GM21390 (cell line): ENCODE results near the gene DSG1.
"Not testable (repeated sequence)": the region's sequence is repeated elsewhere in the genome, so short reads cannot be mapped to it uniquely, and the experiment has no call there.

Experiments used
- ATAC-seq: cut with Tn5 transposase; IDR thresholded peaks from one replicate; pipeline ENCODE4 v1.9.1; 2021; ENCODE audit not compliant: unreplicated experiment

The DSG1 gene

GRCh38 chr18:31317860-31318259, at the start of gene DSG1:
Gene DSG1, plus strand, starts transcription at chr18:31318160. Its CDS starts 141 bp downstream, at chr18:31318301.
- no peak for ATAC-seq

DNA sequence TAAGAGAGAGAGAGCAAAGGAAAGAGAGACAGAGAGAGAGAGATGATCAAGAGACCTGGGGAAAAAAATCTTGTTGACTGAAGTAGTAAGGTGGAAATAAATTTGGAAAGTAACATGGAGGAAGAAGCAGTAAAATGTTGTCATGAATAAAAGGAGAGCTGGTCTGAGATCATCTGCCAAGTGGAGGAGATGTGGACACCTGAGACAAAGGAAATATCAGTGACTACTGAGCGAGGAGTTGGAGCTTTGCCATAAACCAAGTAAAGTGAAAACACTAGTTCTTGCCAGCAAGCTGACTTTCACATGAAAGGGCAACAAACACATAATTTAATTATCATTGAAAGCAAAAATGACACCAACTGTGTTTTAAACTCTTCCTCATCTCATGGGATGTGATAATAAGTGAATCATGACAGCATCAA, 49.0 kb upstream of the DSG1 start:
- peak; percentile 54 for ATAC-seq

DNA sequence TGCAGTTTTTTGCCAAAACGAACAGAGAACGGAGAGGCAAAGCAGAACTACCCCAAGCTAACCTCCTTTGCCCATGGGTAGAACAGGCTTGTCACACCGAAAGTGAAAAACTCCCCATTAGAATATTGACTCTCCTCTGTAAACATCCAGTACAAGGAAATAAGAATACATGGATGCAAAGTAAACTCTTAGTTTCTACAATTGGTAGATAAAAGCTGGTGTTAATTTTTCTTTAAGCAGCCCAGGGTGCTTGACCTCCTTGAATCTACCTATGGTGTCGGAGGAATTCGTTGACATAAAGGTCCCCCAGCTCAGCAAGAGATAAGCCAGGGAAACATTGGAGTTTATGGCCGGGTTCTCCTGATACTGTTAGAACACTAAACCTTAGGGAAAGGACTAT, 48.4 kb upstream of the DSG1 start:
- ATAC-seq, result no peak

GRCh38 chr18:31270578-31270977, 47.4 kb upstream of the DSG1 start:
- ATAC-seq, result no peak

DNA sequence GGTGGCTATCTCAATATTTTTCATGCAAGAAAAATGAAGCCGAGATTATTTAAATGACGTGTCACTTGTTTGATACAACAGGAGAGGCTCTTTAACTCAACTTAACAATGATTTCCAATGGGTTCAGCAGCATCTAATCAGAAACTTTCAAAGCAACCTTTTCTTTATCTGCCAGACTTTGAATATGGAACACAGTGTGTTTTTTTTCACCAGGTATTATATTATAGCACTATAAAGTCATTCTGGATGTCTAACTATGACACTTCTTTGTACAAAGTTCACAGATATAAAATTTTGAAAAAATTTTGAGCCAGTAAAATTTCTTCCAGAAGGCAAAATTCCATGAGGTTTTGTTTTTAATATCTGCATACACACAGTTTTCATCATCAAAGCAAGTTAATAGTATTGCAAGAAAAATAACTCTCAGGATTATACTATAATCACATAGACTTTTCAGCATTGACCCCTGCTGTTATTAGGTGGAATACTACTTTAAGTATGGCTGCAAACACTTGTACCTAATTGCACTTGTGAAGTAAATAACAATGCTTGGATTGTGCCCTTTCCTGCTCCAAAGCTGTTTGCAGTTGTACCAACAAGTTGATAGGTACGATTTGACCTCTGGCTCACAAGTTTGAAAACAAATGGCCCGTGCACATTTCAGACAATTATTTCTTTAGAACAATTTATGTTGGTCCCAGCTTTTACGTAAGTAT, 44.0 kb upstream of the DSG1 start:
- ATAC-seq, result no peak

- ATAC-seq, result no peak
Measured at GRCh38 chr18:31274931-31275330, 43.0 kb upstream of the DSG1 start.

GRCh38 chr18:31275722-31276463, 42.1 kb upstream of the DSG1 start:
- no peak for ATAC-seq

DNA sequence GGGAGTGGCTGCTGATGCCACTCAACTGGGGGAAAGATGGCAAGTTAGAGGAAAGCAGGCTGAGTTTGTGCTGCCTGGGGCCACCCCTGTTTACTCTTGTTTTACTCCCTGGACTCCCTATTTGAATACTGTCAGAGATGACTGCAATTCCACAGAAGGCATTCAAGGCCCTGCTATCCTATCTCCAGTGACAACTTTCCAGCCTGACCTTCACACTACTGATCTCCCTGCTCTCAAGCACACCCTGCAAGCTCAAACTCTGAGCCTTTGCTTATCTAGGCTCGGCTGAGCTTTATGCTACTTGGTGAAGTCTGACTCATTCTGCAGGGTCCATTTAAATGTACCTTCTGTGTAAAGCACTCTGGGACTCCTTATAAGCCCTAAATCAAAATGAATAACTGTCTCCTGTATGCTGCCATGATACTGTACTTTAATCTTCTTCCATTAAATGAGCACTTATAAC, 39.3 kb upstream of the DSG1 start:
- no peak for ATAC-seq

- no peak for ATAC-seq
Measured at GRCh38 chr18:31280502-31280901, 37.5 kb upstream of the DSG1 start.

DNA sequence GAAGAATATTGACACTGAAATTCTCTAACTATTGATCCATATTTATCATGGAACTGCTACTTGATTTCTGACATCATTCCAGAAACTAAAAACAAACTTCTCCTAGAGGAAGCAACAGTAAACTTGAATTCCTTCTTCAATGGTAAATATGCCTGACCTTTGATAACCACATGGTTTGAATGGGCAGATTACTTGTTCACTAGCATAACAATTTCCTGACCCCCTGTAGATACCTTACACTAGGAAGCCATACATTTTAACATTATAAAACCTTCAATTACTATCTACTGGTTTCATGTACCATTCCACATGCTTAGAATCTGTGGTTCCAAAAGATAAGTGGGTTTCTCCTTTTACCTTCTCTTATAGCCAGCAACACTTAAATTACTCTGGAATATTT, 36.5 kb upstream of the DSG1 start:
- ATAC-seq, result no peak

DNA sequence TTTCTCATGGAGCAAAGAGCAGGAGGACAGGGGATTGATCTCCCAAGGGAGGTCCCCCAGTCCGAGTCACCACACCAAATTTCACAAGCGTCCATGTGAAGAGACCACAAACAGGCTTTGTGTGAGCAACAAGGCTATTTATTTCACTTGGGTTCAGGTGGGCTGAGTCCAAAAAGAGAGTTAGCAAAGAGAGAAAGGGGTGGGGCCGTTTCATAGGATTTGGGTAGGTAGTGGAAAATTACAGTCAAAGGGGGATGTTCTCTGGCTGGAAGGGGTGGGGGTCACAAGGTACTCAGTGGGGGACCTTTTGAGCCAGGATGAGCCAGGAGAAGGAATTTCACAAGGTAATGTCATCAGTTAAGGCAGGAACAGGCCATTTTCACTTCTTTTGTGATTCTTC, 28.5 kb upstream of the DSG1 start:
- not testable (repeated sequence) for ATAC-seq

DNA sequence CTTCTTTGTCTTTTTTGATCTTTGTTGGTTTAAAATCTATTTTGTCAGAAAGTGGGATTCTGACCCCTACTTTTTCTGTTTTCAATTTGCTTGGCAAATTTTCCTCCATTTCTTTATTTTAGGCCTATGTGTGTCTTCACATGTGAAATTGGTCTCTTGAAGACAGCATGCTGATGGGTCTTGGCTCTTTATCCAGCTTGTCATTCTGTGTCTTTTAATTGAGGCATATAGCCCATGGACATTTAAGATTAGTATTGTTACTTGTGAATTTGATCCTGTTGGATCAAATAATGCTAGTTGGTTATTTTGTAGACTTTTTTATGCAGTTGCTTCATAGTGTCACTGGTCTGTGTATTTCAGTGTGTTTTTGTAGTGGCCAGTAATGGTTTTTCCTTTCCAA, 26.3 kb upstream of the DSG1 start:
- ATAC-seq, result no peak

DNA sequence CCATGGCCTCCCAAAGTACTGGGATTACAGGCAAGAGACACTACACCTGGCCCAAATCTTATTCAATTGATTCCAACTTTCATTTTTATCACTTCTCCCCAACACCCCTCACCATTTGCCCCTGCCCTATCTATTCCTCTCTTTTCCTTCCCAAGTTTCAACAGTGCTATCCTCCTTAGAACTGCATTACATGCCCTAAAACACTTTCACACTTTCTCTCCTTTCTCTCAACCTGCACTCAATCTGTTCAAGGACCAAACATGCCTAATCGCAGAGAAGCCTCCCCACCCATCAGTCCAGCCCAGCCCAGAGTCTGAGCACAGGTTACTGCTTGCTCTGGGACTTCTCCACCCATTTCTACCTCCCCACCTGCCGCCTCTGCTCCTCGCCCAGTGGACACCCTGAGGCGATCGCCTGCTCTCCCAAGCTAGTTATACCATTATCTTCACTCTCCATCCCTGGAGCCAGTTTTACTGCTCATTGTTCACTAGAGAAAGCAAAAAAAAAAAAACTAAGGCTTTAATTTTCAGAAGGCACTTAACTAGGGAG, 23.7 kb upstream of the DSG1 start:
- no peak for ATAC-seq

GRCh38 chr18:31297248-31297647, 20.7 kb upstream of the DSG1 start:
- ATAC-seq, result no peak

DNA sequence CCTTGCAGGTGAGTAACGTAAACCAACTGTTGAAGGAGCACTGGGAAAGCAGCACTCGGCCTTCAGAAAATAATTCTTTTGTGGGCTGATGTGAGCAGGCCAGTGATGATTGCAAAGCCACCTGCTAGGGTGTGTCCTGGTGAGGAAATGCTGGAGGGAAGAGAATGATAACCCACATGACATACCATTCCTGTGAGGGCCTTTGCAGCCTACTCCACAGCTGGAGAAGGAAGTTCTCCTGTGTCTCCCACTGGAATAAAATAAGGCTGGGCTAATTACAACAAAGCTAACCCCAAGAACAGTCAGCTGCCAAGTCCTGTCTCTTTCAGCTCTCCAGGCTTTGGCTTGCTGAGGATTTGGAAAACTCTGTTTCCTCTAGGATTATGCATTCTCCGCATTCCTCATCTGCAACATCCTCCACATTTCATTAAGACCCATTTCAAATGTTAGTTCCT, 16.7 kb upstream of the DSG1 start:
- ATAC-seq, result no peak

DNA sequence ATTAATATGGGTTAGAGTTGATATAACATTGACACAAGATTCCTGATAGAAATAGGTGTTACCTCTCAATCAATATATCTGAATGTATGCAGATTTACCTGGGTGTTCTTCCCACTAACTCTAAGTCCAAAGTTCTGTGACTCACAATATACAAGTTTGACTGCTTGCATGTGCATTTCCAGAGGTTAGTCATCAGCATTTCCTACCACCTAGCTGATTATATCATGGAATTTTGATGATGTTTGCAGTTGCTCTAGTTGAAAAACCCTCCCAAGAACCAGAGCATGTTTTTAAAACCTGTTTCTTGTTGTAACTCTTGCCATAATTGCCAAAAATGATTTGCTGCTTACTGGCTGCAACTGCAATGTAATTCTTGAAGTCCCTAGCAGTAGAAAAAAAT, 15.0 kb upstream of the DSG1 start:
- no peak for ATAC-seq

- no peak for ATAC-seq
Measured at GRCh38 chr18:31303771-31304170, 14.2 kb upstream of the DSG1 start.

- ATAC-seq, result no peak
Measured at GRCh38 chr18:31309115-31309514, 8.8 kb upstream of the DSG1 start.

GRCh38 chr18:31316974-31317373, 986 bp upstream of the DSG1 start:
- no peak for ATAC-seq

DNA sequence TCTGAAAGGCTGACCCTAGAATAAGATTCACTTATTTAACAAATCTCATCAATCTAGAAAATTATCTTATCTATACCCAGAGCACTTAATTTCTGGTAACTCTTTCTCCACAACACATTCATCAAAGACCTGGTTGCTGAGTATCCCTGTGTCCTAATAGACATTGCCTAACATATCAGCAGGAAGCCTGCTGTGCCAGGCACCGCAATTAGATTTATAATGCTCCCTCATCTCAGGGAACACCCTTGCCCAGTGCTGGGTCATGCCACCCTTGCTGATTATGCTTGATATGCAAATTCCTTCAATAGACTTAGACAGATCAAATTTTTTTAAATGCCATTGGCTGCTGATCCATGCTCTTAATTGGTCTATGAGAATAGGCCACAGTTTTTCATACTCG, 3.8 kb downstream of the DSG1 start:
- no peak for ATAC-seq

- ATAC-seq, result no peak
Measured at GRCh38 chr18:31325051-31325450, 7.1 kb downstream of the DSG1 start.

DNA sequence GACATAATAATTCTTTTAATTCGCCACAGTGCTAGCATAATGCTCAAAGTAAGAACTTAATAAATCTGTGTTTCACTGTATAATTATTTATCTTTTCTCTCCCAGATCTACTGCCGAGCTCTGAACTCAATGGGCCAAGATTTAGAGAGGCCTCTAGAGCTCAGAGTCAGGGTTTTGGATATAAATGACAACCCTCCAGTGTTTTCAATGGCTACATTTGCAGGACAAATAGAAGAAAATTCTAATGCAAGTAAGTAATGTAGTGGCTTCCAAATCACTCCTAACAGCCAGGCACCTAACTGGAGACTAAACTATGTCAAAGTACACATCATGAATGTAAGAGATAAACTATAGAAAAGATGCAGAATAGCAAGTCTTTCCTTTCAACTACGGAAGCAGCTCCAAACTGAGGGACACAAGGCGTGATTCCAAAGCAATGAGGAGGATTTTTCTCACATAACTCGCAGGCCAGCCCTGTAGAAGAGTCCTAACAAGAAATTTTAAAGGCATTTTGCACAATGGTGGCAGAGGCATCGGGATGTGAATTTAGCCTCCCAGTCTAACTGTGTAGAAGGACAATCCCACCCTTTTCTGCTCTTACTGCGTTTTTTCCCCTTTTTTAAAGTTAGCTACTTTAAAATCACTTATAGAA, 12.0 kb downstream of the DSG1 start:
- ATAC-seq, result no peak
